GM23338 (cell line): ENCODE data around the gene FCER2. TPM values are rescaled to one million over a fixed set of nuclear protein-coding genes. Genes with fewer than 3 reads are reported as not detected.

ENCODE experiments used
- ATAC-seq: fragments of 200-7000 bp; cut with Tn5 transposase; 3 replicates; pipeline ENCODE4 v1.9.1; 2020
- DNase-seq: peaks from one replicate; pipeline ENCODE4 v3.0.0-alpha.2; 2015; ENCODE audit warnings: low spot score
- H2AFZ ChIP-seq: fragments of 200-600 bp; sonication (generic); 2 replicates; pipeline ENCODE4 v1.8.0; 2016; ENCODE audit warnings: antibody characterized with exemption, mild to moderate bottlenecking, moderate library complexity
- H3F3A ChIP-seq: fragments of 200-600 bp; sonication (generic); replicated peaks from 2 replicates; pipeline ENCODE4 v1.8.0; 2017; ENCODE audit warnings: antibody characterized with exemption, mixed run types, low read depth
- H3K27ac ChIP-seq: fragments of 200-600 bp; sonication (generic); 2 replicates; pipeline ENCODE4 v1.6.1; 2016; ENCODE audit warnings: low read depth
- H3K27me3 ChIP-seq: fragments of 200-600 bp; sonication (generic); 2 replicates; pipeline ENCODE4 v1.8.0; 2016; ENCODE audit warnings: mild to moderate bottlenecking, mixed run types, moderate library complexity; ENCODE audit not compliant: insufficient read depth
- H3K36me3 ChIP-seq: fragments of 200-600 bp; sonication (generic); 2 replicates; pipeline ENCODE4 v1.8.0; 2016; ENCODE audit warnings: mild to moderate bottlenecking; ENCODE audit not compliant: insufficient read depth
- H3K4me1 ChIP-seq: fragments of 200-600 bp; sonication (generic); 2 replicates; pipeline ENCODE4 v1.8.0; 2016; ENCODE audit warnings: mild to moderate bottlenecking, moderate library complexity; ENCODE audit not compliant: insufficient read depth
- H3K4me2 ChIP-seq: fragments of 200-600 bp; sonication (generic); 2 replicates; pipeline ENCODE4 v1.7.1; 2017; ENCODE audit warnings: mixed run types
- H3K4me3 ChIP-seq: fragments of 200-600 bp; sonication (generic); 2 replicates; pipeline ENCODE4 v1.6.1; 2016; ENCODE audit warnings: mixed run types
- H3K79me2 ChIP-seq: fragments of 200-600 bp; sonication (generic); replicated peaks from 2 replicates; pipeline ENCODE4 v1.8.0; 2017; ENCODE audit warnings: mild to moderate bottlenecking; ENCODE audit not compliant: insufficient read depth
- H3K9me2 ChIP-seq: fragments of 200-600 bp; sonication (generic); 2 replicates; pipeline ENCODE4 v1.8.0; 2017; ENCODE audit not compliant: insufficient read depth
- H4K20me1 ChIP-seq: fragments of 200-600 bp; sonication (generic); replicated peaks from 2 replicates; pipeline ENCODE4 v1.8.0; 2017; ENCODE audit warnings: mild to moderate bottlenecking; ENCODE audit not compliant: insufficient read depth
- H3K27ac Mint-ChIP-seq: 2 replicates; pipeline ENCODE4 v1.8.0; 2020; ENCODE audit warnings: inconsistent platforms, mild to moderate bottlenecking, moderate library complexity, mixed read lengths
- H3K27me3 Mint-ChIP-seq: 3 replicates; pipeline ENCODE4 v1.8.0; 2022; ENCODE audit warnings: low read depth, mild to moderate bottlenecking, moderate library complexity, mixed read lengths, inconsistent platforms; ENCODE audit not compliant: insufficient read depth, poor library complexity
- H3K36me3 Mint-ChIP-seq: 3 replicates; pipeline ENCODE4 v1.8.0; 2021; ENCODE audit warnings: low read depth, mild to moderate bottlenecking, inconsistent platforms, moderate library complexity, mixed read lengths
- H3K4me1 Mint-ChIP-seq: 3 replicates; pipeline ENCODE4 v1.8.0; 2020; ENCODE audit warnings: mild to moderate bottlenecking, inconsistent platforms, mixed read lengths
- H3K4me3 Mint-ChIP-seq: 3 replicates; pipeline ENCODE4 v1.8.0; 2021; ENCODE audit warnings: moderate library complexity, mild to moderate bottlenecking, inconsistent platforms, mixed read lengths
- H3K9me3 Mint-ChIP-seq: 3 replicates; pipeline ENCODE4 v1.8.0; 2020; ENCODE audit warnings: moderate library complexity, mild to moderate bottlenecking, inconsistent platforms, mixed read lengths
- CREB1 ChIP-seq: fragments of 250-450 bp; sonication (Bioruptor Pico); IDR thresholded peaks from 2 replicates; pipeline ENCODE4 v1.5.0; 2020; ENCODE audit warnings: low read depth, mild to moderate bottlenecking, moderate library complexity
- CTCF ChIP-seq, 2 experiments: fragments of 200-600 bp in 1 of 2; sonication (generic) in 1 of 2; conservative IDR thresholded peaks; 2 replicates each; pipeline versions ENCODE4 v1.5.1 to v1.6.1; 2016 to 2017; ENCODE audit warnings: antibody characterized with exemption in 2 of 2, low read depth in 2 of 2, mild to moderate bottlenecking in 2 of 2, moderate library complexity in 1 of 2
- ETS1 ChIP-seq: IDR thresholded peaks from 2 replicates; pipeline ENCODE4 v1.6.1; 2016; ENCODE audit warnings: antibody characterized with exemption
- EZH2 ChIP-seq: fragments of 200-600 bp; sonication (generic); IDR thresholded peaks from one replicate; pipeline ENCODE4 v1.8.0; 2017; ENCODE audit warnings: antibody characterized with exemption, mild to moderate bottlenecking, low read depth; ENCODE audit not compliant: unreplicated experiment
- EZH2phosphoT487 ChIP-seq: fragments of 200-600 bp; sonication (generic); IDR thresholded peaks from one replicate; pipeline ENCODE4 v1.8.1; 2018; ENCODE audit warnings: antibody characterized with exemption; ENCODE audit not compliant: unreplicated experiment
- JUNB ChIP-seq: IDR thresholded peaks from one replicate; pipeline ENCODE4 v1.6.1; 2016; ENCODE audit warnings: antibody characterized with exemption; ENCODE audit not compliant: unreplicated experiment
- NANOG ChIP-seq: IDR thresholded peaks from 2 replicates; pipeline ENCODE4 v1.6.1; 2016; ENCODE audit warnings: antibody characterized with exemption, borderline replicate concordance
- POLR2AphosphoS5 ChIP-seq: IDR thresholded peaks from 2 replicates; pipeline ENCODE4 v1.6.1; 2016; ENCODE audit warnings: antibody characterized with exemption, low read depth
- REST ChIP-seq: IDR thresholded peaks from one replicate; pipeline ENCODE4 v1.6.1; 2018; ENCODE audit warnings: antibody characterized with exemption; ENCODE audit not compliant: unreplicated experiment
- STAT1 ChIP-seq: IDR thresholded peaks from one replicate; pipeline ENCODE4 v1.6.1; 2016; ENCODE audit warnings: antibody characterized with exemption; ENCODE audit not compliant: unreplicated experiment
- ZNF114 ChIP-seq: fragments of 250-450 bp; sonication (Bioruptor Pico); IDR thresholded peaks from 2 replicates; pipeline ENCODE4 v1.5.0; 2020; ENCODE audit warnings: mild to moderate bottlenecking, moderate library complexity
- ZNF331 ChIP-seq: fragments of 250-450 bp; sonication (Bioruptor Pico); IDR thresholded peaks from 2 replicates; pipeline ENCODE4 v1.5.0; 2020; ENCODE audit warnings: low read depth, mild to moderate bottlenecking, moderate library complexity
- ZNF462 ChIP-seq: fragments of 250-450 bp; sonication (Bioruptor Pico); IDR thresholded peaks from 2 replicates; pipeline ENCODE4 v1.5.0; 2020; ENCODE audit warnings: mild to moderate bottlenecking, moderate library complexity
- polyA plus RNA-seq: library from polyadenylated mRNA; unstranded; fragments of >200 nt; fragmentation: Nextera tagmentation; extraction: Ambion mirVana; gene quantifications from 2 replicates; pipeline ENCODE4 v1.2.1, GENCODE V29; 2016
- total RNA-seq: library from RNA; depleted of rRNA; stranded (reverse); fragments of >200 nt; shearing (Covaris generic); gene quantifications from 2 replicates; pipeline ENCODE4 v1.2.3, GENCODE V29; 2014

The FCER2 gene
- total and polyA plus RNA-seq, 2 experiments from 2014 or later, result 0.29 TPM; not detected in 1

- no peak for DNase-seq
- H3K27me3 Mint-ChIP-seq, result peaks cover 7% of the 10 kb centered on the region
- no peaks in the 10 kb centered on the region; the same call in 2 of the 3 replicates for H3K9me3 Mint-ChIP-seq
- no peaks in the 10 kb centered on the region; the same call in 2 of the 3 replicates for H3K36me3 Mint-ChIP-seq
- H3K4me3 ChIP-seq, result no peak overlapping the region
- H3F3A ChIP-seq, result no peaks in the 10 kb centered on the region
- peak overlapping the region; percentile 43; the same call in 1 of the 2 replicates for H3K4me2 ChIP-seq
- no peaks in the 10 kb centered on the region for H4K20me1 ChIP-seq
- peak overlapping the region; percentile 84 for H2AFZ ChIP-seq
- no peak overlapping the region for H3K4me3 Mint-ChIP-seq
- peak; percentile 49 for ATAC-seq
- no peak overlapping the region for H3K27ac Mint-ChIP-seq
- H3K79me2 ChIP-seq, result no peaks in the 10 kb centered on the region
- H3K27ac ChIP-seq, result no peak overlapping the region
- no peaks in the 10 kb centered on the region for H3K27me3 ChIP-seq
- no peaks in the 10 kb centered on the region for H3K9me2 ChIP-seq
- TF ChIP-seq CTCF (conservative IDR thresholded peaks at IDR 0.05; ENCODE audit: low read depth in 2 of 2), result no peak
- no peak for TF ChIP-seq ETS1
- TF ChIP-seq POLR2AphosphoS5, result no peak
- TF ChIP-seq CREB1, result no peak
- no peak for TF ChIP-seq REST
- no peak for TF ChIP-seq ZNF331
- TF ChIP-seq JUNB, result no peak
- no peak for TF ChIP-seq ZNF114 (CRISPR knock-in tag)
- TF ChIP-seq EZH2phosphoT487, result no peak
- TF ChIP-seq NANOG, result no peak
- no peak for TF ChIP-seq ZNF462
- TF ChIP-seq STAT1, result no peak
- no peak for TF ChIP-seq EZH2
- peaks cover 26% of the 10 kb centered on the region for H3K4me1 Mint-ChIP-seq
- H3K36me3 ChIP-seq, result no peaks in the 10 kb centered on the region
- 0 out of 2 replicates have a peak, but pooled peaks cover 4% of the 10 kb centered on the region for H3K4me1 ChIP-seq
These were observed 3.3 kb downstream of the FCER2 start for GRCh38 chr19:7698583-7698982.
